Activated B cell treated with CpG ODN at 0.5 μM for 24 hours (primary cell): Measurements from ENCODE around the gene CHMP1A. TPM values are rescaled to one million over a fixed set of nuclear protein-coding genes. Genes with fewer than 3 reads are reported as not detected.

ENCODE experiments used
- ATAC-seq: fragments of 200-7000 bp; cut with Tn5 transposase; one replicate; pipeline ENCODE4 v1.10.0; 2021; ENCODE audit warnings: low read depth, mild to moderate bottlenecking, moderate library complexity
- CTCF ChIA-PET: fragments of 350-600 bp; sonication (Branson Sonifier 250); formaldehyde crosslinking; loops from one replicate; lab custom pipeline; 2021; ENCODE audit warnings: antibody characterized with exemption; lab: Charles Lee
- POLR2A ChIA-PET: fragments of 350-600 bp; sonication (Branson Sonifier 250); formaldehyde crosslinking; loops from one replicate; lab custom pipeline; 2021; ENCODE audit warnings: antibody characterized with exemption; lab: Charles Lee
- DNase-seq: peaks from one replicate; pipeline ENCODE4 v3.0.0; 2022
- H3K27ac Mint-ChIP-seq: one replicate; pipeline ENCODE4 v1.8.0; 2020; ENCODE audit warnings: mixed read lengths
- H3K27me3 Mint-ChIP-seq: one replicate; pipeline ENCODE4 v1.8.0; 2021; ENCODE audit warnings: mixed read lengths
- H3K36me3 Mint-ChIP-seq: one replicate; pipeline ENCODE4 v1.8.0; 2021; ENCODE audit warnings: low read depth, mixed read lengths
- H3K4me1 Mint-ChIP-seq: one replicate; pipeline ENCODE4 v1.8.0; 2021; ENCODE audit warnings: mixed read lengths
- H3K4me3 Mint-ChIP-seq: one replicate; pipeline ENCODE4 v1.8.0; 2020; ENCODE audit warnings: mild to moderate bottlenecking, mixed read lengths
- H3K9me3 Mint-ChIP-seq: one replicate; pipeline ENCODE4 v1.8.0; 2020; ENCODE audit warnings: mixed read lengths
- intact Hi-C: fragments of 100-400 bp; cut with micrococcal nuclease; formaldehyde crosslinking; loops from one replicate; pipeline ENCODE4 v1.15.1; 2024
- total RNA-seq: library from RNA; stranded (reverse); gene quantifications from 2 replicates; pipeline ENCODE4 v1.2.3, GENCODE V29; 2022
- TF ChIP-seq, protein P1 (sequence below): fragments of 200-600 bp; IDR thresholded peaks from one replicate; pipeline ENCODE4 v1.8.0; 2022; ENCODE audit warnings: antibody characterized with exemption, mild to moderate bottlenecking

Gene CHMP1A
- total RNA-seq, 1 donor from 2014 or later, result 98.7 TPM

DNA sequence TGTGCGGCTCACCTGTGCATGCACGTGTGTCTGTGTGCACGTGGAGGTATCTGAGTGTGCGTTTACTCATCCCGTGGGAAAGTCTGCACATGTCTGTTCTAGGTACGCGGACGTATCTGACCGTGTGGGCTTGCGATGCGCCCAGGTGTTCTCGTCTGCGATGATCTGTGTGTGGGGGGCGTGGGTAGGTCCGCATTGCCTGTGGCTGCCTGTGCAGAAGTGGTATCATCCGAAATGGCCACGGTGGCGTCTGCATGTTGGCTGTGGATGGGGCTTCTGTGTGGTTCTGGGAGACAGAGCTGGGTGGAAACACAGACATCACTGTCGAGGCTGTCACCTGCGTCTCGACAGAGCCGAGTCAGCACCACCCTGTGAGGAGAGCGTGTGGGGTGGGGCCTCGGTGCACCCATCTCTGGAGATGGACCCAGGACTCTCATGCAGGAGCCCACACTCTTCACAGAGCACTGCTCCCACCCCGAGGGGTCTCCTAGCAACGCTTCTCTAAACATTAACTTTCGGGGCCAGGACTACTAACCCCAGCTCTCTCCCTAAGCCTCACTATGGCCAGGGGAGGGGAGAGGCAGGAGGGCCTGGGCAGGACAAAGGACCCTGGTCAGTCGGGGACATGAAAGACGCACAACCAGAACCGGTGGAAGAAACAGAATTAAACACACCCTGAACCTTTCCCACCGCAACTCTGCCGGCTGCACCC is 35.7 kb downstream of the CHMP1A start:
- DNase-seq, result no peak
- Mint-ChIP-seq H3K4me1 (peaks cover 3% of the 10 kb centered on the region), H3K36me3 (no peaks in the 10 kb centered on the region), H3K27me3 (peaks cover 6% of the 10 kb centered on the region), H3K9me3 (no peaks in the 10 kb centered on the region), H3K27ac (no peak overlapping the region), H3K4me3 (no peak overlapping the region)
- POLR2A ChIA-PET, result no interaction called here
- TF ChIP-seq, protein P1, sequence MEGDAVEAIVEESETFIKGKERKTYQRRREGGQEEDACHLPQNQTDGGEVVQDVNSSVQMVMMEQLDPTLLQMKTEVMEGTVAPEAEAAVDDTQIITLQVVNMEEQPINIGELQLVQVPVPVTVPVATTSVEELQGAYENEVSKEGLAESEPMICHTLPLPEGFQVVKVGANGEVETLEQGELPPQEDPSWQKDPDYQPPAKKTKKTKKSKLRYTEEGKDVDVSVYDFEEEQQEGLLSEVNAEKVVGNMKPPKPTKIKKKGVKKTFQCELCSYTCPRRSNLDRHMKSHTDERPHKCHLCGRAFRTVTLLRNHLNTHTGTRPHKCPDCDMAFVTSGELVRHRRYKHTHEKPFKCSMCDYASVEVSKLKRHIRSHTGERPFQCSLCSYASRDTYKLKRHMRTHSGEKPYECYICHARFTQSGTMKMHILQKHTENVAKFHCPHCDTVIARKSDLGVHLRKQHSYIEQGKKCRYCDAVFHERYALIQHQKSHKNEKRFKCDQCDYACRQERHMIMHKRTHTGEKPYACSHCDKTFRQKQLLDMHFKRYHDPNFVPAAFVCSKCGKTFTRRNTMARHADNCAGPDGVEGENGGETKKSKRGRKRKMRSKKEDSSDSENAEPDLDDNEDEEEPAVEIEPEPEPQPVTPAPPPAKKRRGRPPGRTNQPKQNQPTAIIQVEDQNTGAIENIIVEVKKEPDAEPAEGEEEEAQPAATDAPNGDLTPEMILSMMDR, result no peak
- intact Hi-C loops, result no loop called here
- no peak for ATAC-seq
- CTCF ChIA-PET, result no interaction called here

DNA sequence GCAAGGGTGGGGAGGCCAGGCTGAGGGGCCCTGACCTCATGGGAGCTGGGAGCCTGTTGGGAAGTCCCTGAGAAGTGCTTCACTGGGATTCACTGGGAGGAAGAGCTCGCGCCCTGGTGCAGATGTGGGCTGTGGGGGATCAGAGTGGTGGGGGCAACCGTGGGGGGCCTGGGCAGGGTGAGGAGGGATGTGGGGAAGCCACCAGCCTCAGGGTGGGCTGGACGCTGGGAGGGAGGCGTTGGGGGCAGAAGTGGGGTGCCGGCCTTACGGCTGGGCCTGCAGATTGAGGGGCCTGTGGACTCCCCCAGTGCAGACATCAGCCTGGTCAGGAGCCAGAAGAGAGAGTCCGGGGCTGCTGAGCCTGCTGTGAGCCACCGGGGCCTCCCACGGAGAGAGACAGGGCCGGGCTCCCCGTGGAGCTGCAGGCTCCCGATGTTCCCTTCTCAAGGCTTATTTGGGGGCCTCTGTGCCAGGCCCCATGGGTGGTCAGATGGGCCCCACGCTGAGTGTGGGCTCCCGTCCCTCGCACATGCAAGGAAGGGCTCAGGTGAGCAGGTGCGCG is 36.3 kb downstream of the CHMP1A start:
- H3K4me1 Mint-ChIP-seq, result peaks cover 9% of the 10 kb centered on the region
- no peak overlapping the region for H3K27ac Mint-ChIP-seq
- no peak overlapping the region for H3K4me3 Mint-ChIP-seq
- no peaks in the 10 kb centered on the region for H3K36me3 Mint-ChIP-seq
- intact Hi-C loops, result no loop called here
- no peak for ATAC-seq
- ChIA-PET POLR2A (no interaction called here), CTCF (no interaction called here)
- H3K27me3 Mint-ChIP-seq, result peaks cover 6% of the 10 kb centered on the region
- TF ChIP-seq, protein P1, result no peak
- H3K9me3 Mint-ChIP-seq, result no peaks in the 10 kb centered on the region
- no peak for DNase-seq

DNA sequence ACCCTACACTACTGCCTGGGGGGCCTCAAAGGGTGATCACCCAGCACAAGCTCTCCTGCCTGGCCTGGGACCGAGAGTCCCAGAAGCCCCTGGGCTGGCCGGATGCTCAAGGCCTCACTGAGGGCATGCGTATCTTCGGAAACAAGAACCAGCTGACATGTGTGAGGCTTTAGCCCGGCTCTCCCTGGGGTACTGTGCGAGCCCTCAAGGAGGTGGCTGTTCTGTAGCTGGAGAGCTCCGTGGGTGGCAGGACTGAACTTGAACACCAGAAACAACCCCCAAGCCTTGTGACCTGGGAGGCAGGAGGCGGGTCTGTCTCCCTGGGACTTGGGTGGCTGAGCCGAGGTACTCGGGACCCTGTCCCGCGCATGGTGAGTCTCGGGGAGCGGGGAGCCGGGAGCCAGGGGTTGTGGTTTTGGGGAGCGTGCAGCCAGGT is 37.1 kb downstream of the CHMP1A start:
- Mint-ChIP-seq H3K27me3 (peaks cover 6% of the 10 kb centered on the region), H3K36me3 (no peaks in the 10 kb centered on the region), H3K4me3 (no peak overlapping the region), H3K27ac (no peak overlapping the region), H3K4me1 (peaks cover 10% of the 10 kb centered on the region), H3K9me3 (no peaks in the 10 kb centered on the region)
- ChIA-PET CTCF (no interaction called here), POLR2A (no interaction called here)
- ATAC-seq (no peak), DNase-seq (no peak)
- intact Hi-C loops, result no loop called here
- TF ChIP-seq, protein P1, result no peak

DNA sequence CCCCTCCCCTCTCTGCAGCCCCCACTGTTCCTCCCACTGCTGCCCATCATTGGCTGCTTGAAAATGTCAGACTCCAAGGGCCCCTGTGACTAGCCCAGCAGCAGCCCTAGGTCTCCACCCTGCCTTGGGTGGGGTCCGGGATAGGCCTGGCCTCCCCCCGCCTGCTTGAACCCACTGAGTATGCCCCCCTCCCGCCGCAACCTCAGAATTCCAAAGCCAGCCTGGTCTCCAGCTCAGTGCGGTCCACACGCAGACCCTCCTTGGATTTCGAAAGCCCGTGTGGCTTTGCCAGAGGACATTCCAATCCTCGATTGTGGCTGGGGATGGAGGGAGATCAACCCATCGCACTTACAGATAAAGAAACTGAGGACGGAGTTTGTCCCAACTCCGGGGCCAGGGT is 37.7 kb downstream of the CHMP1A start:
- no peaks in the 10 kb centered on the region for H3K9me3 Mint-ChIP-seq
- no peaks in the 10 kb centered on the region for H3K36me3 Mint-ChIP-seq
- POLR2A ChIA-PET, result no interaction called here
- intact Hi-C loops, result no loop called here
- no peak overlapping the region for H3K27ac Mint-ChIP-seq
- no peak for ATAC-seq
- peaks cover 10% of the 10 kb centered on the region for H3K4me1 Mint-ChIP-seq
- TF ChIP-seq, protein P1, result no peak
- H3K4me3 Mint-ChIP-seq, result no peak overlapping the region
- no peak for DNase-seq
- CTCF ChIA-PET, result no interaction called here
- peaks cover 6% of the 10 kb centered on the region for H3K27me3 Mint-ChIP-seq

DNA sequence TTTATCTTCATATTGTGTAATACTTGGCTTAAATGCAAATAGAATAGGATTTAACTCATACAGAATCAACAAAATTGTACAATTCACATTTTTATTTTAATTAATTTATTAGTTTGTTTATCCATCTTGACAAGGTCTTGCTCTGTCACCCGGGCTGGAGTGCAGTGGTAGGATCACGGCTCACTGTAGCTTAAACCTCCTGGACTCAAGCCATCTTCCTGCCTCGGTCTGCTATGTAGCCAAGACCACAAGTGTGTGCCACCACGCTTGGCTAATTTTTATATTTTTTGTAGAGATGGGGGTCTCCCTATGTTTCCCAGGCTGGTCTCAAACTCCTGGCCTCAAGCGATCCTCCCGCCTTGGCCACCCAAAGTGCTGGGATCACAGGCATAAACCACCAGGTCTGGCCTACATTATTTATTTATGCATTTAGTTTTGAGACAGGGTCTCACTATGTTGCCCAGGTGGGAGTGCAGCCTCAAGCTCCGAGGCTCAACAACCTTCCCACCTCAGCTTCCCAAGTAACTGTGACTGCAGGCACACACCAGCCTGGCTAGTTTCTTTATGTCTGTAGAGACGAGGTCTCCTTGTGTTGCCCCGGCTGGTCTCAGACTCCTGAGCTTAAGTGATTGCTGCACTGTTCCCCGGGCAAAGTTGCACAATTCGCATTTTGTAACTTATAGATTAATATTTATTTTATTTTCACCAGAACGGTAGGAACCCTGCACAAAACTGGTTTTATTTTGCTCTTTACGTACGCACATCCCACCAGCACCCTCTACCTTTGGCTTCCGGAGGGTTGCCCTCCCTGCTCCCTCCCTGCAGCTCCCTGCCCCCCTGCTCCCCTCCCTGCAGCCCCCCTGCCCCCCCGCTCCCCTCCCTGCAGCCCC is 39.2 kb downstream of the CHMP1A start:
- no peak overlapping the region for H3K27ac Mint-ChIP-seq
- H3K27me3 Mint-ChIP-seq, result peaks cover 4% of the 10 kb centered on the region
- ATAC-seq (no peak), DNase-seq (no peak)
- no peaks in the 10 kb centered on the region for H3K9me3 Mint-ChIP-seq
- no peaks in the 10 kb centered on the region for H3K36me3 Mint-ChIP-seq
- TF ChIP-seq, protein P1, result no peak
- no peak overlapping the region for H3K4me3 Mint-ChIP-seq
- ChIA-PET POLR2A (no interaction called here), CTCF (no interaction called here)
- H3K4me1 Mint-ChIP-seq, result peaks cover 10% of the 10 kb centered on the region
- intact Hi-C loops, result no loop called here
